Measurements from ENCODE around the gene NPR3.

GRCh38 chr5:32686799-32687498 lies 24.2 kb upstream of the NPR3 start:
- TF ChIP-seq EZH2 (IDR thresholded peaks at IDR 0.05; ENCODE audit: insufficient read depth, poor library complexity, severe bottlenecking) (no peak), EZH2phosphoT487 (IDR thresholded peaks at IDR 0.05; ENCODE audit: insufficient read depth, low read depth) (no peak)

All from GM23248 (cell line).